HEK293 (cell line): ENCODE measurements around the gene MRPL43.

Source experiments
- CTCF ChIA-PET: fragments of 350-600 bp; formaldehyde crosslinking; extraction: SDS; loops from one replicate; lab custom pipeline; 2021; ENCODE audit warnings: antibody characterized with exemption; lab: Yijun Ruan, JAX
- POLR2A ChIA-PET: fragments of 300-600 bp; formaldehyde crosslinking; extraction: SDS; loops from one replicate; lab custom pipeline; 2020; ENCODE audit warnings: antibody characterized with exemption, inconsistent platforms; lab: Yijun Ruan, JAX
- H3K27ac ChIP-seq: fragments of 200-500 bp; sonication (Bioruptor generic); 2 replicates; pipeline ENCODE4 v1.5.1; 2014; ENCODE audit warnings: low read depth, low read length, control low read depth, inconsistent platforms; ENCODE audit errors: extremely low read depth
- H3K36me3 ChIP-seq, 2 experiments: fragments of 200-500 bp in 1 of 2; sonication (Bioruptor generic) in 1 of 2; 1 replicate in 1 of 2; 2 replicates in 1 of 2; pipeline ENCODE4 v1.5.1; 2014 to 2017; ENCODE audit warnings: inconsistent platforms in 2 of 2, low read length in 2 of 2; ENCODE audit not compliant: control insufficient read depth in 2 of 2, insufficient read depth in 1 of 2
- H3K4me1 ChIP-seq: fragments of 200-500 bp; sonication (Bioruptor generic); 2 replicates; pipeline ENCODE4 v1.5.1; 2014; ENCODE audit warnings: mild to moderate bottlenecking, low read length, inconsistent platforms; ENCODE audit not compliant: control insufficient read depth, insufficient read depth
- H3K4me3 ChIP-seq: 2 replicates; pipeline ENCODE4 v1.5.1; 2011; ENCODE audit warnings: low read depth, mild to moderate bottlenecking, control low read depth, low read length, moderate library complexity
- H3K9me3 ChIP-seq: fragments of 200-500 bp; sonication (Bioruptor generic); 2 replicates; pipeline ENCODE4 v1.5.1; 2014; ENCODE audit warnings: low read depth, low read length, inconsistent platforms; ENCODE audit not compliant: control insufficient read depth, insufficient read depth
- FEZF1 ChIP-seq: fragments of 450-650 bp; formaldehyde crosslinking; IDR thresholded peaks from 2 replicates; pipeline ENCODE4 v1.5.1; 2016; ENCODE audit warnings: missing biosample characterization, missing genetic modification characterization
- PBX3 ChIP-seq: sonication (generic); formaldehyde crosslinking; IDR thresholded peaks from 2 replicates; pipeline ENCODE4 v1.8.1; 2022; ENCODE audit warnings: mild to moderate bottlenecking, moderate library complexity, missing genetic modification reagents
- TCF7L2 ChIP-seq: IDR thresholded peaks from 2 replicates; pipeline ENCODE4 v1.6.1; 2011; ENCODE audit warnings: low read depth, mild to moderate bottlenecking, inconsistent platforms, low read length, moderate library complexity, borderline replicate concordance
- ZBTB1 ChIP-seq: fragments of 450-650 bp; formaldehyde crosslinking; IDR thresholded peaks from 2 replicates; pipeline ENCODE4 v1.5.1; 2016; ENCODE audit warnings: missing biosample characterization, missing genetic modification characterization
- ZFHX2 ChIP-seq: fragments of 450-650 bp; formaldehyde crosslinking; conservative IDR thresholded peaks from 2 replicates; pipeline ENCODE4 v1.5.1; 2016; ENCODE audit warnings: missing biosample characterization, missing genetic modification characterization
- ZNF121 ChIP-seq: fragments of 450-650 bp; formaldehyde crosslinking; IDR thresholded peaks from 2 replicates; pipeline ENCODE4 v1.5.1; 2016; ENCODE audit warnings: missing biosample characterization, missing genetic modification characterization
- ZNF169 ChIP-seq: fragments of 450-650 bp; formaldehyde crosslinking; IDR thresholded peaks from 2 replicates; pipeline ENCODE4 v1.5.1; 2016; ENCODE audit warnings: missing biosample characterization, missing genetic modification characterization
- ZNF221 ChIP-seq: fragments of 450-650 bp; formaldehyde crosslinking; IDR thresholded peaks from 2 replicates; pipeline ENCODE4 v1.5.1; 2017; ENCODE audit warnings: missing biosample characterization, missing genetic modification characterization, borderline replicate concordance
- ZNF280C ChIP-seq: fragments of 450-650 bp; formaldehyde crosslinking; IDR thresholded peaks from 2 replicates; pipeline ENCODE4 v1.5.1; 2016; ENCODE audit warnings: missing biosample characterization, missing genetic modification characterization
- ZNF404 ChIP-seq: fragments of 450-650 bp; formaldehyde crosslinking; IDR thresholded peaks from 2 replicates; pipeline ENCODE4 v1.5.1; 2017; ENCODE audit warnings: missing biosample characterization, missing genetic modification characterization
- ZNF548 ChIP-seq: fragments of 450-650 bp; formaldehyde crosslinking; IDR thresholded peaks from 2 replicates; pipeline ENCODE4 v1.5.1; 2016; ENCODE audit warnings: missing biosample characterization, missing genetic modification characterization
- ZNF571 ChIP-seq: fragments of 450-650 bp; formaldehyde crosslinking; IDR thresholded peaks from 2 replicates; pipeline ENCODE4 v1.5.0; 2017; ENCODE audit warnings: missing biosample characterization, missing genetic modification characterization
- ZNF580 ChIP-seq: fragments of 450-650 bp; formaldehyde crosslinking; IDR thresholded peaks from 2 replicates; pipeline ENCODE4 v1.5.1; 2016; ENCODE audit warnings: missing biosample characterization, missing genetic modification characterization
- ZNF76 ChIP-seq: fragments of 450-650 bp; formaldehyde crosslinking; IDR thresholded peaks from 2 replicates; pipeline ENCODE4; 2016; ENCODE audit warnings: low read depth, missing biosample characterization, missing genetic modification characterization, borderline replicate concordance
- ZNF768 ChIP-seq: fragments of 450-650 bp; formaldehyde crosslinking; IDR thresholded peaks from 2 replicates; pipeline ENCODE4 v1.5.1; 2018; ENCODE audit warnings: missing biosample characterization, mild to moderate bottlenecking, missing genetic modification characterization
- TF ChIP-seq, protein P1 (sequence below): fragments of 450-650 bp; formaldehyde crosslinking; IDR thresholded peaks from 2 replicates; pipeline ENCODE4 v1.5.1; 2016; ENCODE audit warnings: missing biosample characterization, missing genetic modification characterization

MRPL43 gene

DNA sequence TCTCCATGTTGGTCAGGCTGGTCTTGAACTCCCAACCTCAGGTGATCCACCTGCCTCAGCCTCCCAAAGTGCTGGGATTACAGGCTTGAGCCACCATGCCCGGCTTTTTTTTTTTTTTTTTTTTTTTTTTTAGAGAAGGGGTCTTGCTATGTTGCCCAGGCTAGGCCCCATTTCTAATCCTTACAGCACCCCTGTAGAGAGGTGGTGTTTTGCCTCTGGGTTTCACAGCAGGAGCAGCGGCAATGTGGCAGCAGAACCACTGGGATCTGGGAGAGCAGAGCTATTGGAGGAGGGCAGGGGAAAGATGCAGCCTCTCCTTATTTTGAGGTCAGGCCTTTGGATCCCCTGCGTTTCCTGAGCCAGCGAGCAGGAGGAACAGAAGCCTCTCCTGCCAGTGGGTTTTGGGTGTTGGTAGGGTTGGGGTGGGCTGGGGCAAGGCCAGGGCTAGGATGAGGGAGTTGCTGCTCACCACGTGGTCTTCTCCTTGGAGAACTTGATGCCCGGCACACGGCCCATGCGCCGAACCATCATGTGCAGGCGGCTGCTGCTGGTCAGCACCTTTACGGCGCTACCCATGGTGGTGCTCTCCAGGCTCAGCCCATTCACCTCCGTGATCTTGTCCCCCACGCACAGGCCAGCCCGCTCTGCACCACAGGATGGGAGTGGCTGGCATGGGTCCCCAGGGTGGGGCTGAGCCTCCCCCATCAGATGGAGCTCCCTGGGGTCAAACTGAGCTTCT, 35.8 kb upstream of the MRPL43 start:
- H3K4me1 ChIP-seq = peaks cover 2% of the 10 kb centered on the region

GRCh38 chr10:101021692-101022251, 34.5 kb upstream of the MRPL43 start:
- Histone ChIP-seq H3K9me3 (no peaks in the 10 kb centered on the region), H3K27ac (no peak overlapping the region), H3K36me3 (no peaks in the 10 kb centered on the region), H3K4me3 (no peak overlapping the region), H3K4me1 (peaks cover under 1% of the 10 kb centered on the region)
- ChIA-PET POLR2A (interaction anchor here (1.2 kb wide), 1 partner anchor 9 kb away, joined by 3 read pairs; the partner anchor contains the start of genes PDZD7 and SFXN3), CTCF (no interaction called here)
- no peak for TF ChIP-seq ZBTB1 (tag by site-specific recombination)

More for the DNA sequence above, 35.8 kb upstream of the MRPL43 start:
- Histone ChIP-seq H3K36me3 (no peaks in the 10 kb centered on the region), H3K9me3 (no peaks in the 10 kb centered on the region), H3K27ac (no peak overlapping the region), H3K4me3 (no peak overlapping the region)
- TF ChIP-seq PBX3 (CRISPR knock-in tag) (no peak), FEZF1 (no peak), TCF7L2 (no peak), ZNF221 (no peak), ZNF580 (no peak), ZNF571 (no peak), ZFHX2 (tag by site-specific recombination) (no peak), ZNF121 (tag by site-specific recombination) (peak; percentile 91), ZNF404 (tag by site-specific recombination) (no peak), ZNF280C (tag by site-specific recombination) (no peak), ZNF548 (tag by site-specific recombination) (no peak), ZNF169 (tag by site-specific recombination) (no peak), ZNF76 (tag by site-specific recombination) (no peak), ZNF768 (tag by site-specific recombination) (no peak)
- TF ChIP-seq, protein P1, sequence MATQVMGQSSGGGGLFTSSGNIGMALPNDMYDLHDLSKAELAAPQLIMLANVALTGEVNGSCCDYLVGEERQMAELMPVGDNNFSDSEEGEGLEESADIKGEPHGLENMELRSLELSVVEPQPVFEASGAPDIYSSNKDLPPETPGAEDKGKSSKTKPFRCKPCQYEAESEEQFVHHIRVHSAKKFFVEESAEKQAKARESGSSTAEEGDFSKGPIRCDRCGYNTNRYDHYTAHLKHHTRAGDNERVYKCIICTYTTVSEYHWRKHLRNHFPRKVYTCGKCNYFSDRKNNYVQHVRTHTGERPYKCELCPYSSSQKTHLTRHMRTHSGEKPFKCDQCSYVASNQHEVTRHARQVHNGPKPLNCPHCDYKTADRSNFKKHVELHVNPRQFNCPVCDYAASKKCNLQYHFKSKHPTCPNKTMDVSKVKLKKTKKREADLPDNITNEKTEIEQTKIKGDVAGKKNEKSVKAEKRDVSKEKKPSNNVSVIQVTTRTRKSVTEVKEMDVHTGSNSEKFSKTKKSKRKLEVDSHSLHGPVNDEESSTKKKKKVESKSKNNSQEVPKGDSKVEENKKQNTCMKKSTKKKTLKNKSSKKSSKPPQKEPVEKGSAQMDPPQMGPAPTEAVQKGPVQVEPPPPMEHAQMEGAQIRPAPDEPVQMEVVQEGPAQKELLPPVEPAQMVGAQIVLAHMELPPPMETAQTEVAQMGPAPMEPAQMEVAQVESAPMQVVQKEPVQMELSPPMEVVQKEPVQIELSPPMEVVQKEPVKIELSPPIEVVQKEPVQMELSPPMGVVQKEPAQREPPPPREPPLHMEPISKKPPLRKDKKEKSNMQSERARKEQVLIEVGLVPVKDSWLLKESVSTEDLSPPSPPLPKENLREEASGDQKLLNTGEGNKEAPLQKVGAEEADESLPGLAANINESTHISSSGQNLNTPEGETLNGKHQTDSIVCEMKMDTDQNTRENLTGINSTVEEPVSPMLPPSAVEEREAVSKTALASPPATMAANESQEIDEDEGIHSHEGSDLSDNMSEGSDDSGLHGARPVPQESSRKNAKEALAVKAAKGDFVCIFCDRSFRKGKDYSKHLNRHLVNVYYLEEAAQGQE (tag by site-specific recombination) = peak; percentile 56
- ChIA-PET POLR2A (interaction anchor here (1.2 kb wide), 1 partner anchor 8 kb away, joined by 3 read pairs; the partner anchor contains the start of genes PDZD7 and SFXN3), CTCF (interaction anchor here (0.6 to 0.8 kb wide), 2 partner anchors 8 to 55 kb away, joined by 3 read pairs; no protein-coding TSS in a partner anchor)
